HFF-Myc (cell line): ENCODE measurements around the gene ACR.

Experiments used
- DNase-seq: peaks from one replicate; pipeline ENCODE4 v3.0.0-alpha.2; 2011; ENCODE audit warnings: low read depth; ENCODE audit errors: extremely low read depth
- H3K4me3 ChIP-seq: replicated peaks from 2 replicates; pipeline ENCODE4 v1.5.1; 2011; ENCODE audit warnings: low read depth, mild to moderate bottlenecking, control low read depth, low read length
- TF ChIP-seq, protein P1 (sequence below): IDR thresholded peaks from 2 replicates; pipeline ENCODE4 v1.5.1; 2012; ENCODE audit warnings: mild to moderate bottlenecking, low read depth, low read length, control low read depth; ENCODE audit errors: missing control alignments

The ACR gene

GRCh38 chr22:50703726-50704509, 34.1 kb upstream of the ACR start:
- no peak overlapping the region for H3K4me3 ChIP-seq
- TF ChIP-seq, protein P1, sequence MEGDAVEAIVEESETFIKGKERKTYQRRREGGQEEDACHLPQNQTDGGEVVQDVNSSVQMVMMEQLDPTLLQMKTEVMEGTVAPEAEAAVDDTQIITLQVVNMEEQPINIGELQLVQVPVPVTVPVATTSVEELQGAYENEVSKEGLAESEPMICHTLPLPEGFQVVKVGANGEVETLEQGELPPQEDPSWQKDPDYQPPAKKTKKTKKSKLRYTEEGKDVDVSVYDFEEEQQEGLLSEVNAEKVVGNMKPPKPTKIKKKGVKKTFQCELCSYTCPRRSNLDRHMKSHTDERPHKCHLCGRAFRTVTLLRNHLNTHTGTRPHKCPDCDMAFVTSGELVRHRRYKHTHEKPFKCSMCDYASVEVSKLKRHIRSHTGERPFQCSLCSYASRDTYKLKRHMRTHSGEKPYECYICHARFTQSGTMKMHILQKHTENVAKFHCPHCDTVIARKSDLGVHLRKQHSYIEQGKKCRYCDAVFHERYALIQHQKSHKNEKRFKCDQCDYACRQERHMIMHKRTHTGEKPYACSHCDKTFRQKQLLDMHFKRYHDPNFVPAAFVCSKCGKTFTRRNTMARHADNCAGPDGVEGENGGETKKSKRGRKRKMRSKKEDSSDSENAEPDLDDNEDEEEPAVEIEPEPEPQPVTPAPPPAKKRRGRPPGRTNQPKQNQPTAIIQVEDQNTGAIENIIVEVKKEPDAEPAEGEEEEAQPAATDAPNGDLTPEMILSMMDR = no peak

GRCh38 chr22:50704510-50705218, 33.3 kb upstream of the ACR start:
- no peak overlapping the region for H3K4me3 ChIP-seq
- DNase-seq = no peak
- TF ChIP-seq, protein P1 = no peak

More at GRCh38 chr22:50703726-50704509, 34.1 kb upstream of the ACR start:
- no peak for DNase-seq

DNA sequence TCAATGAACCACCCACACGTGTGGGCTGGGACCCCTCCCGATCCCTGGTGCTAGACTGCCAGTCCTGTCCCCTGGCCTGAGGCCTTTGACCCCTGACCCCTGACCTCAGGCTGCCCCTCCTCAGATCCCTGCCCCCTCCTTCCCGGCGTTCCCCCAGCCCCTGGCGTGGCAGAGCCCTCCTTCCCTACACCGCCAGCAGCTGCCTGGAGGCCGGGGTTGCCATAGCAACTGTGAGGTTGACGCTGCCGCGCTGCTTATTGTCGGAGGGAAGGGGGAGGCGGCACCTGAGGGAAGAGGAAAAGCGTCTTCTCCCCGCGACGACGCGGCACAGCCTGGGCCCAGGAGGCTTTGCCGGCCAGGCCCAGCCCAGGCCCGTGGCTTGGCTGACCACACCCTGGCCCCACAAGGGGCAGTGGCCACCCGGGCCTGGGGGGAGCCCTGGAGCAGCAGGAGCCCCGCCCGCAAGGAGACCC, 32.7 kb upstream of the ACR start:
- no peak overlapping the region for H3K4me3 ChIP-seq
- TF ChIP-seq, protein P1 = no peak
- DNase-seq = peak; percentile 21

- no peak overlapping the region for H3K4me3 ChIP-seq
- no peak for DNase-seq
Measured at GRCh38 chr22:50705851-50706351, 32.1 kb upstream of the ACR start.

DNA sequence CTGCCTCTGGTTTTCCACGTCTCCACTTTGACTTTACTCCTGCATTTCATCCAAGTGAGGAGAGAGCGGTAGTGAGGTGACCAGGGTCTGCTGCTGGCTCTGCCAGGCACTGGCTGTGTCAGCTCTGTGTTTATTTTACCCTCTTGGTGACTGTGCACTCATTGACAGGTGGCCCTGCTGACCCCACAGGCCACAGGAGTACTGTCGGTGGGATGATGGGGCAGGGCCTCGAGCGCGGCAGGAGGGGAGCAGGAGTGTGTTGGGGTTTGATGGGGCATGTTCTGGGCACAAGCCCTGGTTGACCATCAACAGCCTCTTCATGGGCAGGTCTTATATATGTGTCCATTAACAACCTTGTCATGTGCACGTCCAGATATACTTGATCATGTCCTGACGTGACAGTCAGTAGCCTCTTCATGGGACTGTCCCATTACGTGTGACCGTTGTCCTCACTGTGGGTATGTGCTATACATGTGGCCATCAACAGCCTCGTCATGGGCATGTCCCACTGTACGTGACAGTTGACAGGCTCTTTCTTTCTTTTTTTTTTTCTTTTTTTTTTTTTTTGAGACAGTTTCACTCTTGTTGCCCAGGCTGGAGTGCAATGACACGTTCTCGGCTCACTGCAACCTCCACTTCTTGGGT, 31.4 kb upstream of the ACR start:
- no peak for DNase-seq
- H3K4me3 ChIP-seq = no peak overlapping the region
- TF ChIP-seq, protein P1 = no peak

More at GRCh38 chr22:50705851-50706351, 32.1 kb upstream of the ACR start:
- TF ChIP-seq, protein P1 = no peak

GRCh38 chr22:50708474-50708873, 29.5 kb upstream of the ACR start:
- H3K4me3 ChIP-seq = no peak overlapping the region
- TF ChIP-seq, protein P1 = no peak

More at GRCh38 chr22:50708474-50708873, 29.5 kb upstream of the ACR start:
- no peak for DNase-seq
